K562 (cell line): ENCODE measurements around the gene KDM5A. TPM values are rescaled to one million over a fixed set of nuclear protein-coding genes. Genes with fewer than 3 reads are reported as not detected.

Experiments used
- BRF1 ChIP-seq: IDR thresholded peaks from 3 replicates; pipeline ENCODE4 v1.6.1; 2011; ENCODE audit warnings: borderline replicate concordance, mild to moderate bottlenecking; ENCODE audit not compliant: insufficient read length; ENCODE audit errors: extremely low read depth
- CHD4 ChIP-seq: fragments of 200-600 bp; sonication (generic); IDR thresholded peaks from 3 replicates; pipeline ENCODE4 v1.6.1; 2012; ENCODE audit warnings: low read depth, mild to moderate bottlenecking, mixed read lengths, low read length, inconsistent platforms; ENCODE audit not compliant: insufficient read depth, insufficient replicate concordance, poor library complexity, severe bottlenecking
- DACH1 ChIP-seq: fragments of 450-650 bp; IDR thresholded peaks from 2 replicates; pipeline ENCODE4 v1.6.1; 2018; ENCODE audit not compliant: partially characterized antibody
- ELF1 ChIP-seq: fragments of 200-800 bp; sonication (Bioruptor generic); IDR thresholded peaks from 2 replicates; pipeline ENCODE4 v1.6.1; 2016; ENCODE audit warnings: missing genetic modification characterization, missing compliant biosample characterization
- KDM2B ChIP-seq: fragments of 250-450 bp; sonication (Bioruptor Pico); IDR thresholded peaks from 2 replicates; pipeline ENCODE4 v1.8.0; 2021; ENCODE audit warnings: mild to moderate bottlenecking, moderate library complexity
- MAZ ChIP-seq, 2 experiments: fragments of 450-650 bp in 1 of 2; sonication (generic) in 1 of 2; formaldehyde crosslinking; IDR thresholded peaks in 1 of 2; conservative IDR thresholded peaks in 1 of 2; 2 replicates each; pipeline versions ENCODE4 v1.4.0 to v1.5.0; 2020; ENCODE audit warnings: mild to moderate bottlenecking in 1 of 2, missing genetic modification reagents in 1 of 2
- NBN ChIP-seq: fragments of 450-650 bp; IDR thresholded peaks from 2 replicates; pipeline ENCODE4 v1.6.1; 2016; ENCODE audit warnings: low read depth, mild to moderate bottlenecking
- NR2C1 ChIP-seq, 2 experiments: fragments of 450-650 bp; IDR thresholded peaks; 2 replicates each; pipeline ENCODE4 v1.6.1; 2017; ENCODE audit warnings: mild to moderate bottlenecking in 2 of 2, antibody characterized with exemption in 1 of 2, inconsistent platforms in 1 of 2, missing compliant biosample characterization in 1 of 2, missing genetic modification characterization in 1 of 2
- PTRF ChIP-seq: fragments of 450-650 bp; IDR thresholded peaks from 2 replicates; pipeline ENCODE4 v1.6.1; 2016; ENCODE audit warnings: mild to moderate bottlenecking, missing genetic modification characterization, missing compliant biosample characterization
- RBFOX2 ChIP-seq: fragments of 200-400 bp; formaldehyde crosslinking; IDR thresholded peaks from 2 replicates; pipeline ENCODE4 v1.6.1; 2017; ENCODE audit warnings: low read depth, mild to moderate bottlenecking, low read length, moderate library complexity
- RCOR1 ChIP-seq, 2 experiments: IDR thresholded peaks; 2 replicates each; pipeline ENCODE4 v1.6.1; 2012; ENCODE audit warnings: low read depth in 2 of 2, low read length in 2 of 2, borderline replicate concordance in 1 of 2, improper control_type of control experiment in 1 of 2
- SMARCA5 ChIP-seq: fragments of 450-650 bp; IDR thresholded peaks from 2 replicates; pipeline ENCODE4 v1.6.1; 2016
- TRIM28 ChIP-seq: fragments of 450-650 bp; IDR thresholded peaks from 2 replicates; pipeline ENCODE4 v1.6.1; 2017
- XRCC4 ChIP-seq: IDR thresholded peaks from one replicate; pipeline ENCODE4 v1.6.1; 2011; ENCODE audit not compliant: insufficient read depth, insufficient read length; ENCODE audit errors: extremely low read depth
- ZBTB17 ChIP-seq: fragments of 450-650 bp; formaldehyde crosslinking; IDR thresholded peaks from 2 replicates; pipeline ENCODE4 v1.4.0; 2020; ENCODE audit warnings: mild to moderate bottlenecking
- ZNF445 ChIP-seq: fragments of 250-450 bp; sonication (Bioruptor Pico); IDR thresholded peaks from 2 replicates; pipeline ENCODE4 v1.4.0; 2020; ENCODE audit warnings: low read depth, mild to moderate bottlenecking, moderate library complexity
- ZNF780A ChIP-seq: fragments of 250-450 bp; sonication (Bioruptor Pico); IDR thresholded peaks from 2 replicates; pipeline ENCODE4 v1.5.0; 2021; ENCODE audit warnings: mild to moderate bottlenecking
- polyA plus RNA-seq, 8 experiments: library from polyadenylated mRNA; depleted of rRNA in 4 of 8; stranded (reverse) in 5 of 8; unstranded in 3 of 8; fragments of >200 nt; fragmentation: Nextera tagmentation in 2 of 8; fragmentation: Illumina TruSeq in 1 of 8; extraction: Ambion mirVana in 2 of 8; extraction: Trizol in 1 of 8; gene quantifications; 2 replicates each; pipeline versions ENCODE4 v1.2.1 to v1.2.3, GENCODE V29; 2011 to 2014; ENCODE audit warnings: inconsistent platforms in 1 of 8, missing spikeins in 1 of 8
- total RNA-seq, 7 experiments: library from RNA; depleted of rRNA in 6 of 7; stranded (reverse); fragments of >200 nt in 6 of 7; fragmentation: Illumina TruSeq in 2 of 7; extraction: Trizol in 2 of 7; gene quantifications; 2 replicates each; pipeline versions ENCODE4 v1.2.1 to v1.2.3, GENCODE V29; 2011 to 2021; ENCODE audit warnings: low replicate concordance in 1 of 7
- TF ChIP-seq, protein P1 (sequence below): sonication (generic); formaldehyde crosslinking; IDR thresholded peaks from 2 replicates; pipeline ENCODE4 v1.8.0; 2022; ENCODE audit warnings: missing genetic modification reagents, mild to moderate bottlenecking, moderate library complexity, borderline replicate concordance
- TF ChIP-seq, protein P2 (sequence below): fragments of 450-650 bp; IDR thresholded peaks from 2 replicates; pipeline ENCODE4 v1.7.0; 2016; ENCODE audit warnings: borderline replicate concordance
- TF ChIP-seq, protein P3 (sequence below): fragments of 450-650 bp; IDR thresholded peaks from 2 replicates; pipeline ENCODE4 v1.6.1; 2016
- TF ChIP-seq, protein P4 (sequence below): fragments of 250-450 bp; sonication (Bioruptor Pico); IDR thresholded peaks from 2 replicates; pipeline ENCODE4 v1.8.0; 2021; ENCODE audit warnings: borderline replicate concordance, mild to moderate bottlenecking, moderate library complexity; ENCODE audit not compliant: poor library complexity, severe bottlenecking
- TF ChIP-seq, protein P5 (sequence below): fragments of 450-650 bp; formaldehyde crosslinking; IDR thresholded peaks from 2 replicates; pipeline ENCODE4 v1.4.0; 2022; ENCODE audit warnings: missing genetic modification characterization

Gene KDM5A
- total and polyA plus RNA-seq, 9 of the 15 experiments (the other 6 are each of a cell fraction or from before 2014, with no cell fraction given): 5.5 to 35.1 (median 13.1) TPM

DNA sequence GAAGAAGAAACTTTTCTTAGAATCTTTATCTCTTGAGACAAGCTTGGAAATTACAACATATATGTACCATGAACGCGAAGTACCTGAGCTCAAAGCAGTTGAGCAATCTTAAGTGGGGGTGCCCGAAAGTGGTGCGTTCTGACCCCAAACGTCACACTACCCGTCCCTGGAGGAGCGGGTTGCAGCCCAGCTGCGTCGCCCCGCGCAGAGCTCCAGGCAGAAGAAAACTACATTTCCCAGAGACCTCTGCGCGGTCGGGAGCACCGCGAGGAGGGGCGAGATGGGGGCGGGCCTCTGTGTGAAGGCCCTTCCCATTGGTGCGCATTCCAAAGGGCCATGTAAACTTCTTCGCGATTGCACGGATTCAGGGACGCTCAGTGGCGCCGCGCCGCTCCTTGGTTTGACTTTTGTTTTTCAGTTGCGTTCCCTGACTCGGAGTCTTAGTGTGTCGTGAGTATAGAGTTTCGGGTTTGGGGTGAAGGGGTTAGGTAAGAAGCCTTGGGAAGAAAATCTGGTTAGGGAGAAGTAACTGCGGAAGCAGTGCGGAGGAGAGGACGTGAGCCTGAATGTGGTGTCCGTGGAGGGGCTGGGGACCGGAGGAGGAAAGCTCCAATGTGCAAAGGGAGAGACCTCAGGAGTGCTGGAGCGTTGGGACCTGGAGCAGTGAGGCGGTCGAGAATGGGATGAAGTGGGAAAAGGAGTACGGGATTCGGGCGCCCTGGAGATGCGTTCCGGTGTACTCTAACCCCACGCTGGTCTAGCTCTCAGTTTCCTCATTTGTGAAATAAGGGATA, 12.3 kb upstream of the KDM5A start, which contains the start of gene CCDC77 (continued):
- TF ChIP-seq DACH1 (no peak), ZBTB17 (CRISPR knock-in tag) (no peak), KDM2B (CRISPR knock-in tag) (no peak), TRIM28 (no peak), CHD4 (no peak), RCOR1 (IDR thresholded peaks at IDR 0.05; ENCODE audit: borderline replicate concordance in 1 of 2, low read depth in 2 of 2, low read length in 2 of 2) (no peak), XRCC4 (no peak), RBFOX2 (peak; percentile 79), NBN (peak; percentile 59), BRF1 (no peak), ZNF780A (CRISPR knock-in tag) (no peak), ELF1 (tag) (no peak), SMARCA5 (peak; percentile 37; the same call in 1 of the 2 replicates), MAZ (CRISPR knock-in tag; conservative IDR thresholded peaks at IDR 0.05 in 1 of 2, IDR thresholded peaks at IDR 0.05 in 1 of 2) (peak; percentile 61 to 62; a peak in 3 of 4 replicates), NR2C1 (IDR thresholded peaks at IDR 0.05) (peak; percentile 67), NR2C1 (tag; IDR thresholded peaks at IDR 0.05) (peak; percentile 78; the same call in 1 of the 2 replicates), ZNF445 (CRISPR knock-in tag) (no peak), PTRF (tag) (no peak)
- TF ChIP-seq, protein P1, sequence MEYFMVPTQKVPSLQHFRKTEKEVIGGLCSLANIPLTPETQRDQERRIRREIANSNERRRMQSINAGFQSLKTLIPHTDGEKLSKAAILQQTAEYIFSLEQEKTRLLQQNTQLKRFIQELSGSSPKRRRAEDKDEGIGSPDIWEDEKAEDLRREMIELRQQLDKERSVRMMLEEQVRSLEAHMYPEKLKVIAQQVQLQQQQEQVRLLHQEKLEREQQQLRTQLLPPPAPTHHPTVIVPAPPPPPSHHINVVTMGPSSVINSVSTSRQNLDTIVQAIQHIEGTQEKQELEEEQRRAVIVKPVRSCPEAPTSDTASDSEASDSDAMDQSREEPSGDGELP (CRISPR knock-in tag): peak; percentile 92
- TF ChIP-seq, protein P2, sequence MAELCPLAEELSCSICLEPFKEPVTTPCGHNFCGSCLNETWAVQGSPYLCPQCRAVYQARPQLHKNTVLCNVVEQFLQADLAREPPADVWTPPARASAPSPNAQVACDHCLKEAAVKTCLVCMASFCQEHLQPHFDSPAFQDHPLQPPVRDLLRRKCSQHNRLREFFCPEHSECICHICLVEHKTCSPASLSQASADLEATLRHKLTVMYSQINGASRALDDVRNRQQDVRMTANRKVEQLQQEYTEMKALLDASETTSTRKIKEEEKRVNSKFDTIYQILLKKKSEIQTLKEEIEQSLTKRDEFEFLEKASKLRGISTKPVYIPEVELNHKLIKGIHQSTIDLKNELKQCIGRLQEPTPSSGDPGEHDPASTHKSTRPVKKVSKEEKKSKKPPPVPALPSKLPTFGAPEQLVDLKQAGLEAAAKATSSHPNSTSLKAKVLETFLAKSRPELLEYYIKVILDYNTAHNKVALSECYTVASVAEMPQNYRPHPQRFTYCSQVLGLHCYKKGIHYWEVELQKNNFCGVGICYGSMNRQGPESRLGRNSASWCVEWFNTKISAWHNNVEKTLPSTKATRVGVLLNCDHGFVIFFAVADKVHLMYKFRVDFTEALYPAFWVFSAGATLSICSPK: no peak
- TF ChIP-seq, protein P3, sequence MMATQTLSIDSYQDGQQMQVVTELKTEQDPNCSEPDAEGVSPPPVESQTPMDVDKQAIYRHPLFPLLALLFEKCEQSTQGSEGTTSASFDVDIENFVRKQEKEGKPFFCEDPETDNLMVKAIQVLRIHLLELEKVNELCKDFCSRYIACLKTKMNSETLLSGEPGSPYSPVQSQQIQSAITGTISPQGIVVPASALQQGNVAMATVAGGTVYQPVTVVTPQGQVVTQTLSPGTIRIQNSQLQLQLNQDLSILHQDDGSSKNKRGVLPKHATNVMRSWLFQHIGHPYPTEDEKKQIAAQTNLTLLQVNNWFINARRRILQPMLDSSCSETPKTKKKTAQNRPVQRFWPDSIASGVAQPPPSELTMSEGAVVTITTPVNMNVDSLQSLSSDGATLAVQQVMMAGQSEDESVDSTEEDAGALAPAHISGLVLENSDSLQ: peak; percentile 27; the same call in 1 of the 2 replicates
- TF ChIP-seq, protein P4, sequence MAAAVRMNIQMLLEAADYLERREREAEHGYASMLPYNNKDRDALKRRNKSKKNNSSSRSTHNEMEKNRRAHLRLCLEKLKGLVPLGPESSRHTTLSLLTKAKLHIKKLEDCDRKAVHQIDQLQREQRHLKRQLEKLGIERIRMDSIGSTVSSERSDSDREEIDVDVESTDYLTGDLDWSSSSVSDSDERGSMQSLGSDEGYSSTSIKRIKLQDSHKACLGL: no peak
- TF ChIP-seq, protein P5, sequence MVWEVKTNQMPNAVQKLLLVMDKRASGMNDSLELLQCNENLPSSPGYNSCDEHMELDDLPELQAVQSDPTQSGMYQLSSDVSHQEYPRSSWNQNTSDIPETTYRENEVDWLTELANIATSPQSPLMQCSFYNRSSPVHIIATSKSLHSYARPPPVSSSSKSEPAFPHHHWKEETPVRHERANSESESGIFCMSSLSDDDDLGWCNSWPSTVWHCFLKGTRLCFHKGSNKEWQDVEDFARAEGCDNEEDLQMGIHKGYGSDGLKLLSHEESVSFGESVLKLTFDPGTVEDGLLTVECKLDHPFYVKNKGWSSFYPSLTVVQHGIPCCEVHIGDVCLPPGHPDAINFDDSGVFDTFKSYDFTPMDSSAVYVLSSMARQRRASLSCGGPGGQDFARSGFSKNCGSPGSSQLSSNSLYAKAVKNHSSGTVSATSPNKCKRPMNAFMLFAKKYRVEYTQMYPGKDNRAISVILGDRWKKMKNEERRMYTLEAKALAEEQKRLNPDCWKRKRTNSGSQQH: no peak
